ENCODE measurements around the gene ADCK2.

DNA sequence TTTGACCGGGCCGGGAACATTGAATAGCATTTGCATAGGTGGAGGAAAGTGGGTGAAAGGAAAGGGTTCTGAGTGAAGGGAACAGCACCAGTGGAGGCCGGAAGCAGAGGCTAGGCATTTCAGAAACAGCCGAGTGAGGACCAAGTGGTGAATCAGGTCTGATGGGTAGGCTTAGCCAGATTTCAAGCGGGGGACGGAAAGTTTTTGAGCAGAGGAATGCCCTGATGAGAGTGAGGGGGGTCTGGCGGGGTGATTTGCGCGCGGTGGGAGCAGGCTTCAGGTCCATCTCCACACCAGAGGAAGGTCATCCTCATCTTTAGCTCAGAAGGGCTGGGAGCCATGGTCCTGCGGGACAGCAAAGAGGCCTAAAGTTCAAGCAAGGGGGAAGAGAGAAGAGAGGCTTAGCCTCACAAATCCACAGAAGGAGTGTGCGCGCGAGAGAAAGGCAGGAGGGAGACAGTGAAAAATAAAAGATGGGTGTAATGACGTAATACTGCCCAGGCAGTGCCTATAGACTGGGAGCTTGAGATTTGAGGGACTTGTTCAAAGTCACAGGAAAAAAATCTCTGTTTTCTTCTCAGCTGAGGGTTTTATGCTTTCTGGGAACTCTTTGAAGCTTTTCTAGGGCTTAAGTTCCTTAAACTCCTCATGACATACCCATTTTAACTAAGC is 31.1 kb upstream of the ADCK2 start:
- TF ChIP-seq, protein P1, sequence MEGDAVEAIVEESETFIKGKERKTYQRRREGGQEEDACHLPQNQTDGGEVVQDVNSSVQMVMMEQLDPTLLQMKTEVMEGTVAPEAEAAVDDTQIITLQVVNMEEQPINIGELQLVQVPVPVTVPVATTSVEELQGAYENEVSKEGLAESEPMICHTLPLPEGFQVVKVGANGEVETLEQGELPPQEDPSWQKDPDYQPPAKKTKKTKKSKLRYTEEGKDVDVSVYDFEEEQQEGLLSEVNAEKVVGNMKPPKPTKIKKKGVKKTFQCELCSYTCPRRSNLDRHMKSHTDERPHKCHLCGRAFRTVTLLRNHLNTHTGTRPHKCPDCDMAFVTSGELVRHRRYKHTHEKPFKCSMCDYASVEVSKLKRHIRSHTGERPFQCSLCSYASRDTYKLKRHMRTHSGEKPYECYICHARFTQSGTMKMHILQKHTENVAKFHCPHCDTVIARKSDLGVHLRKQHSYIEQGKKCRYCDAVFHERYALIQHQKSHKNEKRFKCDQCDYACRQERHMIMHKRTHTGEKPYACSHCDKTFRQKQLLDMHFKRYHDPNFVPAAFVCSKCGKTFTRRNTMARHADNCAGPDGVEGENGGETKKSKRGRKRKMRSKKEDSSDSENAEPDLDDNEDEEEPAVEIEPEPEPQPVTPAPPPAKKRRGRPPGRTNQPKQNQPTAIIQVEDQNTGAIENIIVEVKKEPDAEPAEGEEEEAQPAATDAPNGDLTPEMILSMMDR (IDR thresholded peaks at IDR 0.05) = no peak
- TF ChIP-seq ZFX (IDR thresholded peaks at IDR 0.05; ENCODE audit: borderline replicate concordance) = no peak

Data from 22Rv1 (cell line).